HG03045 (cell line): ENCODE results near the gene KTN1.

Experiments used
- ATAC-seq: cut with Tn5 transposase; IDR thresholded peaks from one replicate; pipeline ENCODE4 v1.9.1; 2021; ENCODE audit warnings: mild to moderate bottlenecking, moderate library complexity; ENCODE audit not compliant: unreplicated experiment

The KTN1 gene

GRCh38 chr14:55571125-55571889, 8.7 kb upstream of the KTN1 start:
- no peak for ATAC-seq

GRCh38 chr14:55572578-55572977, 7.4 kb upstream of the KTN1 start:
- no peak for ATAC-seq

GRCh38 chr14:55574988-55575387, 5.0 kb upstream of the KTN1 start:
- no peak for ATAC-seq

GRCh38 chr14:55577229-55577628, 2.8 kb upstream of the KTN1 start:
- no peak for ATAC-seq

- ATAC-seq = no peak
These were observed 1.5 kb upstream of the KTN1 start for GRCh38 chr14:55578511-55578910.

GRCh38 chr14:55580470-55581341, 699 bp downstream of the KTN1 start:
- peak; percentile 55 for ATAC-seq

GRCh38 chr14:55581342-55581771, 1.4 kb downstream of the KTN1 start:
- no peak for ATAC-seq

- ATAC-seq = no peak
These were observed 2.7 kb downstream of the KTN1 start for GRCh38 chr14:55582746-55583145.

- ATAC-seq = no peak
These were observed 4.0 kb downstream of the KTN1 start for GRCh38 chr14:55583942-55584468.

GRCh38 chr14:55585854-55586253, 5.8 kb downstream of the KTN1 start:
- ATAC-seq = no peak

- ATAC-seq = no peak
These were observed 6.4 kb downstream of the KTN1 start for GRCh38 chr14:55586411-55586810.

- no peak for ATAC-seq
These were observed 7.8 kb downstream of the KTN1 start for GRCh38 chr14:55587847-55588246.

- no peak for ATAC-seq
These were observed 8.3 kb downstream of the KTN1 start for GRCh38 chr14:55588259-55588699.

GRCh38 chr14:55589171-55589570, 9.2 kb downstream of the KTN1 start:
- ATAC-seq = no peak

- no peak for ATAC-seq
These were observed 12.4 kb downstream of the KTN1 start for GRCh38 chr14:55592436-55592835.

- ATAC-seq = no peak
These were observed 13.7 kb downstream of the KTN1 start for GRCh38 chr14:55593698-55594097.

GRCh38 chr14:55599250-55599879, 19.4 kb downstream of the KTN1 start:
- no peak for ATAC-seq

GRCh38 chr14:55600784-55601561, 21.0 kb downstream of the KTN1 start:
- no peak for ATAC-seq

GRCh38 chr14:55603401-55603953, 23.5 kb downstream of the KTN1 start:
- no peak for ATAC-seq

GRCh38 chr14:55604488-55604887, 24.5 kb downstream of the KTN1 start:
- no peak for ATAC-seq
